MM.1S (cell line): ENCODE results near the gene VAMP2.

Experiments
- DNase-seq: peaks from one replicate; pipeline ENCODE4 v3.0.0-alpha.2; 2015
- H2AFZ ChIP-seq: fragments of 300-600 bp; sonication (generic); 2 replicates; pipeline ENCODE4 v1.6.0; 2016; ENCODE audit warnings: antibody characterized with exemption, low read length
- H3F3A ChIP-seq: fragments of 300-600 bp; sonication (generic); 2 replicates; pipeline ENCODE4 v1.6.1; 2016; ENCODE audit warnings: mild to moderate bottlenecking, antibody characterized with exemption, low read length, moderate library complexity, mixed read lengths; ENCODE audit not compliant: insufficient read depth
- H3K27ac ChIP-seq: fragments of 300-600 bp; sonication (generic); 2 replicates; pipeline ENCODE4 v1.5.1; 2016; ENCODE audit warnings: mild to moderate bottlenecking, low read length
- H3K27me3 ChIP-seq: fragments of 300-600 bp; sonication (generic); replicated peaks from 2 replicates; pipeline ENCODE4 v1.6.0; 2016; ENCODE audit warnings: low read length; ENCODE audit not compliant: insufficient read depth
- H3K36me3 ChIP-seq: fragments of 300-600 bp; sonication (generic); replicated peaks from 2 replicates; pipeline ENCODE4 v1.6.1; 2016; ENCODE audit warnings: mild to moderate bottlenecking, low read length, mixed read lengths; ENCODE audit not compliant: insufficient read depth
- H3K4me1 ChIP-seq: fragments of 300-600 bp; sonication (generic); 2 replicates; pipeline ENCODE4 v1.6.1; 2016; ENCODE audit warnings: low read length, mixed read lengths
- H3K4me2 ChIP-seq: fragments of 300-600 bp; sonication (generic); 2 replicates; pipeline ENCODE4 v1.6.0; 2016; ENCODE audit warnings: low read depth, low read length
- H3K4me3 ChIP-seq: fragments of 300-600 bp; sonication (generic); 2 replicates; pipeline ENCODE4 v1.5.1; 2016; ENCODE audit warnings: low read length, mixed read lengths
- H3K79me2 ChIP-seq: fragments of 300-600 bp; sonication (generic); 2 replicates; pipeline ENCODE4 v1.6.1; 2016; ENCODE audit warnings: mixed run types, low read length, mixed read lengths
- H3K9ac ChIP-seq: fragments of 300-600 bp; sonication (generic); 2 replicates; pipeline ENCODE4 v1.6.1; 2016; ENCODE audit warnings: low read length, mixed read lengths
- H3K9me2 ChIP-seq: fragments of 300-600 bp; sonication (generic); replicated peaks from 2 replicates; pipeline ENCODE4 v1.6.1; 2016; ENCODE audit warnings: mild to moderate bottlenecking, low read length, mixed read lengths; ENCODE audit not compliant: insufficient read depth
- H3K9me3 ChIP-seq: fragments of 300-600 bp; sonication (generic); replicated peaks from 2 replicates; pipeline ENCODE4 v1.6.1; 2016; ENCODE audit warnings: mild to moderate bottlenecking, low read length, mixed read lengths; ENCODE audit not compliant: insufficient read depth
- H4K20me1 ChIP-seq: fragments of 300-600 bp; sonication (generic); 2 replicates; pipeline ENCODE4 v1.6.1; 2016; ENCODE audit warnings: mild to moderate bottlenecking, low read length, moderate library complexity, mixed read lengths; ENCODE audit not compliant: insufficient read depth
- EZH2 ChIP-seq: fragments of 300-600 bp; sonication (generic); optimal IDR thresholded peaks from 2 replicates; pipeline ENCODE3; 2017; ENCODE audit warnings: low read depth, mild to moderate bottlenecking, antibody characterized with exemption, low read length, mixed read lengths
- EZH2phosphoT487 ChIP-seq: fragments of 300-600 bp; sonication (generic); IDR thresholded peaks from 2 replicates; pipeline ENCODE4 v1.6.1; 2018; ENCODE audit warnings: antibody characterized with exemption, low read length
- TF ChIP-seq, protein P1 (sequence below): fragments of 300-600 bp; sonication (generic); IDR thresholded peaks from 2 replicates; pipeline ENCODE4 v1.5.1; 2016; ENCODE audit warnings: antibody characterized with exemption, low read length, mixed read lengths

VAMP2 gene

DNA sequence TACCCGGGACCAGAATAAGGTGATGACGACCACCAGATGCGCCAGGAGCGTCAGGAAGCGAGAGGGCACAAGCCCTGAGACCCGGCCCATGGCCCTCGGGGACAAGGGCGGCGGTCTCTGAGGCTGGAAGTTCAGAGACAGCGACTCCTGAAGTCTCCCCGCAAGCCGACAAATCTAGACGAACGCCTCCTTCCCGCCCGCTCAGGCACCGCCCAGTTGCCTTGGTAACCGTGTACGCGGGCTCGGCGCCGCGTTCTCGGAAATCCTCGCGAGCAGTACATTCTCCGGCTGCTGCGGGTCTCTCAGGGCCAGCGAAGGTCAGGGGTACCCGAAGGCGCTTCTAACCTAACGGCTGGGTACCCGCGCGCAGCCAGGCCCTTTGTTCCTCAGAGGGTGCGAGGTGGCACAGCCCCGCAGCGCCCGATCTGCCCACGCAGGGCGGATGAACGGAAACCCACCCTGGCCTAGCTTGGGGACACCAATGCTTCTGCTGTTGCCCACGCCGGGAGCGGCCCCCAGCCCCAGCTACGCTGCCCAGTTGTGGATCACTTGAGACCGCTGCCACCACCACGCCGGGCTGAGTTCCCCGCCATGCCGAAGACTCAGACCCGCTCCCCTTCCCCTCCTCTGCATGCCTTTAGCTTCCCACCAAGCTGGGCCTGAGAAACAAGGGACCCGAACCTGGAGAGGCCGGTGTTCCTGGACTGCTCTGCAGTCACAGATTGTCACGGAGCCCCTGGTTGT, 13.6 kb upstream of the VAMP2 start, which contains the start of gene TMEM107:
TSS of gene TMEM107 (minus strand) at position 184 of the 744 bp plus-strand sequence. CDS start at position 90, 94 bp downstream.
- peak within 1 kb of the TSS; percentile 90 for H3K4me3 ChIP-seq
- peak; percentile 94 for DNase-seq
- peak within 1 kb of the TSS; percentile 64 for H3K27ac ChIP-seq
- peaks cover 17% of the 10 kb centered on the region; the same call in 1 of the 2 replicates for H3K4me1 ChIP-seq
- no peaks in the 10 kb centered on the region for H3K27me3 ChIP-seq
- peak within 1 kb of the TSS; percentile 90 for H3K4me2 ChIP-seq
- no peaks in the 10 kb centered on the region; the same call in 1 of the 2 replicates for H3K79me2 ChIP-seq
- peaks cover 23% of the 10 kb centered on the region for H3F3A ChIP-seq
- TF ChIP-seq, protein P1, sequence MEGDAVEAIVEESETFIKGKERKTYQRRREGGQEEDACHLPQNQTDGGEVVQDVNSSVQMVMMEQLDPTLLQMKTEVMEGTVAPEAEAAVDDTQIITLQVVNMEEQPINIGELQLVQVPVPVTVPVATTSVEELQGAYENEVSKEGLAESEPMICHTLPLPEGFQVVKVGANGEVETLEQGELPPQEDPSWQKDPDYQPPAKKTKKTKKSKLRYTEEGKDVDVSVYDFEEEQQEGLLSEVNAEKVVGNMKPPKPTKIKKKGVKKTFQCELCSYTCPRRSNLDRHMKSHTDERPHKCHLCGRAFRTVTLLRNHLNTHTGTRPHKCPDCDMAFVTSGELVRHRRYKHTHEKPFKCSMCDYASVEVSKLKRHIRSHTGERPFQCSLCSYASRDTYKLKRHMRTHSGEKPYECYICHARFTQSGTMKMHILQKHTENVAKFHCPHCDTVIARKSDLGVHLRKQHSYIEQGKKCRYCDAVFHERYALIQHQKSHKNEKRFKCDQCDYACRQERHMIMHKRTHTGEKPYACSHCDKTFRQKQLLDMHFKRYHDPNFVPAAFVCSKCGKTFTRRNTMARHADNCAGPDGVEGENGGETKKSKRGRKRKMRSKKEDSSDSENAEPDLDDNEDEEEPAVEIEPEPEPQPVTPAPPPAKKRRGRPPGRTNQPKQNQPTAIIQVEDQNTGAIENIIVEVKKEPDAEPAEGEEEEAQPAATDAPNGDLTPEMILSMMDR = peak; percentile 14; the same call in 1 of the 2 replicates
- no peak for TF ChIP-seq EZH2phosphoT487
- no peaks in the 10 kb centered on the region for H4K20me1 ChIP-seq
- H2AFZ ChIP-seq = peak within 1 kb of the TSS; percentile 88
- H3K36me3 ChIP-seq = no peaks in the 10 kb centered on the region
- H3K9me2 ChIP-seq = no peaks in the 10 kb centered on the region
- no peaks in the 10 kb centered on the region for H3K9me3 ChIP-seq
- H3K9ac ChIP-seq = peak within 1 kb of the TSS; percentile 74

DNA sequence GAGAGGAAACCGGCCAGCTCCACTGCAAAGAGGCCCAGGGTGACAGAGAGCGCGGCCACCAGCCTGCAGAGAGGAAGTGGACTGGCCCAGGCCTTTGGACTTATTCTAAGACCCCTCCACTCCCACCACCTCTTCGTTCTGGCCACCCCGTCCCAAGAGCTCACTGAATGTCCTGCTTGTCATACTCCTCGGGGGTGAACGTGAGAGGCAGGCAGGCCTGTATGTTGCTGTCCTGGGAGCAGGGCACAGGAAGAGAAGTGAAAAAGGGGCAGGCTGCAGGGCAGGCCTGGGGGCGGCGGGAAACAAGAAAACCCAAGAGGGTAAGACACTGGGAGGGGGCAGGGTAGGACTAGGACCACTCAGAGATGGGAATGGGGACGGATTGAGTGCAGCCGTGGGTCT, 13.0 kb upstream of the VAMP2 start:
- no peak for DNase-seq
- H3K27ac ChIP-seq = peak overlapping the region; percentile 64

DNA sequence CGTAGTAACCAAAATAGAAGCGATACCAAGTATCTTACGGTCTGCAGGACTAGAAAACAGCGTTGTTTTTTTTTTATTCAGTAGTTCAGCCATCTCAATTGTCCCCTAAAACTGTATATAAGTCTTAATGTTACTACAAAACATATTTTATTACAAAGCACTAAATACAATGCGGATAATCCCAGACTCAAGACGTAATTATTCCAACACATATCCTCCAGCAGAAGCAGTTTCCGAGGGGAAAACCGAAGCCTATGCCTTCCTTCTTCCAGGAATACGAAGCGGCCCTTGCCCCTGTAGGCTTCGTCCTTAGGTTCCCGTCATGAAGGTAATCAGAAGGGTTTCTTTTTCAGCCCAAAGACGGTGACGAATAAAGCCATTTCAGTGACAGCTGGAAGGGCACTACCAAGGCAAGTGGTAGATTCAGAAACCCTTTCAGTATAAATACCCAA, 11.1 kb upstream of the VAMP2 start:
- peak overlapping the region; percentile 82 for H3K4me2 ChIP-seq
- peaks cover 23% of the 10 kb centered on the region for H3F3A ChIP-seq
- peak overlapping the region; percentile 90; the same call in 1 of the 2 replicates for H3K27ac ChIP-seq
- no peaks in the 10 kb centered on the region for H3K9me3 ChIP-seq
- H4K20me1 ChIP-seq = no peaks in the 10 kb centered on the region
- no peak for DNase-seq
- H3K79me2 ChIP-seq = no peaks in the 10 kb centered on the region; the same call in 1 of the 2 replicates
- H3K4me1 ChIP-seq = peaks cover 17% of the 10 kb centered on the region; the same call in 1 of the 2 replicates
- H3K36me3 ChIP-seq = no peaks in the 10 kb centered on the region
- H3K4me3 ChIP-seq = peak overlapping the region; percentile 54
- TF ChIP-seq EZH2phosphoT487 (no peak), EZH2 (no peak)
- TF ChIP-seq, protein P1 = no peak
- peak overlapping the region; percentile 68 for H2AFZ ChIP-seq
- no peaks in the 10 kb centered on the region for H3K9me2 ChIP-seq
- H3K9ac ChIP-seq = peak overlapping the region; percentile 84
- no peaks in the 10 kb centered on the region for H3K27me3 ChIP-seq

More for the DNA sequence above, 13.0 kb upstream of the VAMP2 start:
- Histone ChIP-seq H3K27me3 (no peaks in the 10 kb centered on the region), H3K4me2 (peak overlapping the region; percentile 90), H2AFZ (peak overlapping the region; percentile 88), H3K4me3 (peak overlapping the region; percentile 90), H3K4me1 (peaks cover 17% of the 10 kb centered on the region; the same call in 1 of the 2 replicates), H3K9me2 (no peaks in the 10 kb centered on the region), H3K9ac (peak overlapping the region; percentile 74), H3F3A (peaks cover 23% of the 10 kb centered on the region), H3K9me3 (no peaks in the 10 kb centered on the region), H3K36me3 (no peaks in the 10 kb centered on the region), H4K20me1 (no peaks in the 10 kb centered on the region), H3K79me2 (no peaks in the 10 kb centered on the region; the same call in 1 of the 2 replicates)
- TF ChIP-seq, protein P1 = no peak
- TF ChIP-seq EZH2 (no peak), EZH2phosphoT487 (no peak)
